ENCODE results near the gene PRAMEF14.
"Not testable (repeated sequence)": the region's sequence is repeated elsewhere in the genome, so short reads cannot be mapped to it uniquely, and the experiment has no call there.

The PRAMEF14 gene, protein sequence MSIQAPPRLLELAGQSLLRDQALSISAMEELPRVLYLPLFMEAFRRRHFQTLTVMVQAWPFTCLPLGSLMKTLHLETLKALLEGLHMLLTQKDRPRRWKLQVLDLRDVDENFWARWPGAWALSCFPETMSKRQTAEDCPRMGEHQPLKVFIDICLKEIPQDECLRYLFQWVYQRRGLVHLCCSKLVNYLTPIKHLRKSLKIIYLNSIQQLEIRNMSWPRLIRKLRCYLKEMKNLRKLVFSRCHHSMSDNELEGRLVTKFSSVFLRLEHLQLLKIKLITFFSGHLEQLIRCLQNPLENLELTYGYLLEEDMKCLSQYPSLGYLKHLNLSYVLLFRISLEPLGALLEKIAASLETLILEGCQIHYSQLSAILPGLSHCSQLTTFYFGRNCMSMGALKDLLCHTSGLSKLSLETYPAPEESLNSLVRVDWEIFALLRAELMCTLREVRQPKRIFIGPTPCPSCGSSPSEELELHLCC

DNA sequence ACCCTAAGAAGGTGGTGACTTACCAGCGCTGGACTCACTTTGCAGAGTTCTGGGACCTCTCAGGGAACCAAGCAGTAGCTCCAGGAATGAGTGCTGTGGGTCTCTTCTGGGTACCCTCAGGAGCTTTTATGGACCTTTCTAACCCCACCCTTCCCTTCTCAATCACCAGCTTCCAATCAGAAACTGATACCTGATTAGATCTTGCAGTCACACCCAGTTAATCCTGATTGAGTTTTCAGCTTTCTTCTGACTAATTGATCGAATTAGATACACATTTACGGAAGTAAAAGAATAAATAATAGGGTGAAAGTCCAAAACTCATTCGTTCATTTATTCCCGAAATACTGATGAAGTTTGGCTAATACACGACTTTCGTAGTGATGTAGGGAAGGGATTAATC lies at the start of gene PRAMEF14:
PRAMEF14 (minus strand) TSS at position 101 of the 400 bp plus-strand sequence. CDS start 1,820 bp downstream, outside the sequence.
- not testable (repeated sequence) for DNase-seq

DNA sequence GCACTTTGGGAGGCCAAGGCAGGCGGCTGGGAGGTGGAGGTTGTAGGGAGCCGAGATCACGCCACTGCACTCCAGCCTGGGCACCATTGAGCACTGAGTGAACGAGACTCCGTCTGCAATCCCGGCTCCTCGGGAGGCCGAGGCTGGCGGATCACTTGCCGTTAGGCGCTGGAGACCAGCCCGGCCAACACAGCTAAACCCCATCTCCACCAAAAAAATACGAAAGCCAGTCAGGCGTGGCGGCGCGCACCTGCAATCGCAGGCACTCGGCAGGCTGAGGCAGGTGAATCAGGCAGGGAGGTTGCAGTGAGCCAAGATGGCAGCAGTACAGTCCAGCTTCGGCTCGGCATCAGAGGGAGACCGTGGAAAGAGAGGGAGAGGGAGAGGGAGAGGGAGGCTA lies 48.4 kb upstream of the PRAMEF14 start:
- DNase-seq, result not testable (repeated sequence)

DNA sequence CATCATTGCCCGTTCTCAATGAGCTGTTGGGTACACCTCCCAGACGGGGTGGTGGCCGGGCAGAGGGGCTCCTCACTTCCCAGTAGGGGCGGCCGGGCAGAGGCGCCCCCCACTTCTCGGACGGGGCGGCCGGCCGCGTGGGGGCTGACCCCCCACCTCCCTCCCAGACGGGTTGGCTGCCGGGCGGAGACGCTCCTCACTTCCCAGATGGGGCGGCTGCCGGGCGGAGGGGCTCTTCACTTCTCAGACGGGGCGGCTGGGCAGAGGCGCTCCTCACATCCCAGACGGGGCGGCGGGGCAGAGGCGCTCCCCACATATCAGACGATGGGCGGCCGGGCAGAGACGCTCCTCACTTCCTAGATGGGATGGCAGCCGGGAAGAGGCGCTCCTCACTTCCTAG lies 47.8 kb upstream of the PRAMEF14 start:
- DNase-seq, result not testable (repeated sequence)

DNA sequence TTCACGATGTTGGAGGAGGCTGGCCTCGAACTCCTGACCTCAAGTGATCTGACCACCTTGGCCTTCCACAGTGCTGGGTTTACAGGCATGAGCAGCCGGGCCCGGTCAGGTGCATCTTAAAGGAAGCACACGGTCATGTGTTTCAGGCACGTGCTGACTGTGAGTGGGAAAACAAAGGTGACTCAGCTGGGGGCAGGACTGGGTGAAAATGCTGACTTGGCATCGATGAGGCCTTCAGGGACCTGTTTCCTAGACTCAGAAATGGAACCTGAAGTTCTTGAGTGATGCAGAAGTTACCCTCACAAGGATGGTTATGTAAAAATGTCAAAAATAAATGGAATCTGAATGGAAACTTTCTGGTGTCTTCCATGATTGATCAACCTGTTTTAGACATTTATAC lies 46.1 kb upstream of the PRAMEF14 start:
- DNase-seq, result not testable (repeated sequence)

DNA sequence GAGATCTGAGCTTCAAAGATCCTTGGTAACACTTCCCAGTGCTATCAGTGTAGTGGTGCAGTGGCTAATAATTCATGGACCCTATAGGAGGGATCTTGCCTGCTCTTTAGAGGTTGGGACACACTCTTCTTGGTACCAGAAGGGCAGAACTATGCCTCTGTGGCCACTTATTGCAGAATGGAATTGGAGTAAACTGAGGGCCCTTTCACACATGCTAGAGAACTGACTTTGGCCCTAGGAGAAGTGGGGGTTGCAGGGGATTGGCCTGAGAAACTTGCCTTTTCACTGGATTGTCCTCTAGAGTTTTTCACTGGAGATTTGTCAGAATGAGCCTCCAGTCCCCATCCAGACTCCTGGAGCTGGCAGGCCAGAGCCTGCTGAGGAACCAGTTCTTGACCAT lies 42.4 kb upstream of the PRAMEF14 start, which contains the start of gene PRAMEF17:
PRAMEF17 (plus strand) TSS at position 301 of the 400 bp plus-strand sequence; CDS start at position 327, 26 bp downstream.
- DNase-seq, result not testable (repeated sequence)

DNA sequence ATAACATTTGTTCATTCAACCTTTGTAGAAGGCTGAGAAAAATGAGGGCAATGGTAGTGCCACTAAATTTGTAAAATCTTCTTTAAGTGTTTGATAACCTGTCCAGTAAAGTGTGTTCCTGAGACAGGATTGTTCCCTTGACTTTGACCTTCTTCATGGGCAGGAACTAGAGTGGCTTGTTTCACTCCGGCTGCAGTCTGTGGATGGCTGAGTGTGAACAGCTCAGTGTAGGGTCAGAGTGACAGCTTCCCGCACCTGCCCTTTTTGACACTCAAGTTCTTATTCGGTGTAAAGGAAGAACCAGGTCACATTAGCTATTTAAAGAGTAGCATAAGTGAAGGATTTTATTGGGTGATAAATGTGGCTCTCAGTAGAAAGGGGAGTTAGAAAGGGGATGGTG lies 33.4 kb upstream of the PRAMEF14 start:
- not testable (repeated sequence) for DNase-seq

DNA sequence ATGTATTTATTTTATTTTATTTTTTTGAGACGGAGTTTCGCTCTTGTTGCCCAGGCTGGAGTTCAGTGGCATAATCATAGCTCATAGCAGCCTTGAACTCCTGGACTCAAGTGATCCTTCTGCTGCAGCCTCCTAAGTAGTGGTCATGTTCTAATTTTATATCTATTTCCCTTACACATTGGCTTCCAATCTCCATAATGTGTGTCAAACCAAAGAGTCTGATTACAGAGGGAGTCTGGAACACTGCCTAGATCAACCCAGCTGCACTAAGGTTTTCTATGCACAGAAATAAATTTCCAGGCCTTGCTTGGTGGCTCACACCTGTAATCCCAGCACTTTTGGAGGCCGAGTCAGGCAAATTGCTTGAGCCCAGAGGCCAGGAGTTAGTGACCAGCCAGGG lies 32.0 kb upstream of the PRAMEF14 start:
- not testable (repeated sequence) for DNase-seq

DNA sequence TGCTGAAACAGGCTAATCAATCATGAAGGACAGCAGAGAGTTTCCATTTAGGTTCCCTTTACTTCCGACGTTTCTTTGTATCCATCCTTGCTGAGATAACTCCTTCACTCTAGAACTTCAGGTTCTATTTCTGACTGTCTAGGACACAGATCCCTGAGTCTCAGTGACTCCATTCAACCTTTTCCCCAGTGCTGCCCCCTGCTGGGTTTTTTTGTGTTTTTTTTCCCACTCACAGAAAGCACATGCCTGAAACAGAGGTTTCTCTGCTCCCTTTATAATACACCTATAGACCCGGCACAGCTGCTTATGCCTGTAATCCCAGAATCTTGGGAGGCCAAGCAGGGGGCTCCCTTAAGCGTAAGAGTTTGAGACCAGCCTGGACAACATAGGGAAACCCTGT lies 21.6 kb upstream of the PRAMEF14 start:
- DNase-seq, result peak; percentile 55

DNA sequence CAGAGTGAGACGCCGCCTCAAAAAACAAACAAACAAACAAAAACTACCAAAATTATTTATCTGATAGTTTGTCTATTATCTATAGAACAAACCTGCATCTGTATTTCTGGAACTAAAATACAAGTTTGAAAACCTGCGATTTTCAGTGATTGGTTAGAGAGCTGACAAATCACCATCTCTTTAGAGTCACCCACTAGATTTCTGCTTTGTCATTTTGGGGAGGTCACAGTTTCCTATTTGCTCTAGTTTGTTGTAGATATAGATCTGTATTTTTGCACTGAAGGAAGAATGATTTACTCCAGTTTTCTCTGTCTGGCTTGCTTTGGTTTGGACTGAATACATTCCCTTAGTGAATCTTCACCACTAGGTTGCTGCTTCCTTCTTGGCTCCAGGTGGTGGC lies 19.6 kb upstream of the PRAMEF14 start:
- not testable (repeated sequence) for DNase-seq

DNA sequence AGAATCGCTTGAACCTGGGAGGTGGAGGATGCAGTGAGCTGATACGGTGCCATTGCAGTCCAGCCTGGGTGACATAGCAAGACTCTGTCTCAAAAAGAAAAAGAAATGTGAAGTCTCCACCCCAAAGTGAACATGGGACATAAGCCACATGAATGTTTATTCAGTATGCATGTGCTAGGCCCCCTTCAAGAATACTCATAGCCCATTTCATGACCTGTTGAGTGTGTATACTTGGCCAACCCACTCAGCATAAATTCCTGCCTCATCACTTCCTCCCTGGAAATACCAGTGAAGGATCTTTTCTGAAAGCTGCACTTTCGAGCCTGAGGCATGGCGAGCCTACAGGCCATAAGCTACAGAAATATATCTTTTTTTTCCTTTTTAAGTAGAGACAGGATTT lies 18.0 kb upstream of the PRAMEF14 start:
- DNase-seq, result not testable (repeated sequence)

DNA sequence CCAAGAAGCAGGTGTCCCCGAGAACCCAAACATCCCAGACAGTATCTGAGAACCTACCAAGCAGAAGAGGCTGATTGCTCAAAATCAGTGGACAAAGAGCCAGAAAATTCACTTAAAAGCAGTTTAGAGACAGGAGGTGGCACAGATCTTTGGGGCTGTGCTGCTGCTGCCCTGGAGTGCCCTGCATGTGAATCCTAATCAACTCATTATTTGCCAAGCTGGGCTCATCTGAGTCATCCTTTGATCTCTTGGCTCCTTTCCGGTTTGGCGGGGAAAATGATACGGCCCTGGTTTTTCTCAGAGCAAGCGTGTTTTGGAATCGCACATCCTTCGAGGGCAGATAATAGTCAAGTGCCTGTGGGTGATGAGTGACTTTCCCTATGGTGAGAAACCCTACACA lies 15.4 kb upstream of the PRAMEF14 start:
- DNase-seq, result not testable (repeated sequence)

DNA sequence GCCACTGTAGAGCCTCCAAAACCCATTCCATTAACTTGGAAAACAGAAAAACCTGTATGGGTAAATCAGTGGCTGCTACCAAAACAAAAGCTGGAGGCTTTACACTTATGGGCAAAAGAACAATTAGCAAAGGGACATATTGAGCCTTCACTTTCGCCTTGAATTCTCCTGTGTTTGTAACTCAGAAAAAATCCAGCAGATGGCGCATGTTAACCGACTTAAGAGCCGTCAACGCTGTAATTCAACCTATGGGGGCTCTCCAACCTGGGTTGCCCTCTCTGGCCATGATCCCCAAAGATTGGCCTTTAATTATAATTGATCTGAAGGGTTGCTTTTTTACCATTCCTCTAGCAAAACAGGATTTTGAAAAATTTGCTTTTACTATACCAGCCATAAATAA lies 9.8 kb upstream of the PRAMEF14 start:
- DNase-seq, result not testable (repeated sequence)

DNA sequence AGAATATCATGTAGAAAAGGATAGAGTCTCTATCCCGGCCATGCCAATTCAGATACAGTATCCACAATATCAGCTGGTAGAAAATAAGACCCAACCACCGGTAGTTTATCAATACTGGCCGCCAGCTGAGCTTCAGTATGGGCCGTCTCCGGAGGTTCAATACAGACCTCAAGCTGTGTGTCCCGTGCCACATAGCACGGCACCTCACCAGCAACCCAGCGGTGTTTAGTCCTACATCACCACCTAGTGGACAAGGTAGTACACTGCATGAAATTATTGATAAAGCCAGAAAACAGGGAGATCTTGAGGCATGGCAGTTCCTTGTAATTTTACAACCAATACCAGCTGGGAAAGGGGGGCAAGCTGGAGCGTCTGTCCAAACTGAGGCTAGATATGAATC lies 7.5 kb upstream of the PRAMEF14 start:
- DNase-seq, result not testable (repeated sequence)

DNA sequence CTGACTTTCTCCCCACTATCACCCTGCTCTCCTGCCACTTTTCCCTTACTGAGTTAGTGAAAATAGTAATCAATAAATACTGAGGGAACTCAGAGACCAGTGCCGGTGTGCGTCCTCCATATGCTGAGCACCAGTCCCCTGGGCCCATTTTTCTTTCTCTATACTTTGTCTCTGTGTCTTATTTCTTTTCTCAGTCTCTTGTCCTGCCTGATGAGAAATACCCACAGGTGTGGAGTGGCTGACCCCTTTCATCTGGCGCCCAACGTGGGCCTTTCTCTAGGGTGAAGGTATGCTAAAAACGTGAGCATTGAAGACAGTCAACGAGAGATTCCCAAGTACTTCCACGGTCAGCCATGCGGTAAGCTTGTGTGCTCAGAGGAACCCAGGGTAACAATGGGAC lies 6.5 kb upstream of the PRAMEF14 start:
- DNase-seq, result peak; percentile 12

DNA sequence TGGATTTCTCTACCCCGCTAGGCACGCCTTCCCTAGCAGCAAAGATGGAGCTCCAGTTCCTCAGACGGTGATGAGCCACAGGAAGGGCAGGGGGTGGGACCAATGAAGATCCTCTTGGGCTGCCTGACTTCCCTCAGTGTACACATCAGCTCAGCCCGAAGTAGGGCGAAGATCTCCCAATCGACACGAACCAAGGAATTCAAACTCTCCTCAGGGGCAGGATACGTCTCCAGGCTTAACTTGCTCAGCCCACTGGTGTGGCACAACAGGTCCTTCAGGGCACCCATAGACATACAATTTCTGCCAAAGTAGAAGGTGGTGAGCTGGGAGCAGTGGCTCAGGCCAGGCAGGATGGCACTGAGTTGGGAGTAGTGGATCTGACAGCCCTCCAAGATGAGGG lies 4.4 kb downstream of the PRAMEF14 start:
- DNase-seq, result not testable (repeated sequence)

DNA sequence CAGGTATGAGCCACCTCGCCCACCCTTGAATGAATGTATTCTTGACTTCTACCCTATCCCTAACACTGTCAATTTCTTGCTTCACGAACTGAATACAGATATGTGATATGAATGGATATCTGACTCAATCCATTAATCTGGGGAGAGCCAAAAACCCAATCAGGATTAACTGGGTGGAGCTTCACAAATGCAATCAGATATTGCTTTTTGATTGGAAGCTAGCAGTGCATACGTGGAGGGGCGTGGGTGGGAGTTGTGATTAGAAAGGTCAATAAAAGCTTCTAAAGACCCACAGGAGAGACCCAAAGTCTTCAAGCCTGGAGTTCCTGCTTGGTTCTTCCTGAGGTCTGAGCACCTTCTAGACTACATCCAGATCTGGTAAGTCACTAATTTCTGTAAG lies 31.7 kb downstream of the PRAMEF14 start, which contains the start of gene PRAMEF15:
PRAMEF15 (plus strand) TSS at position 301 of the 400 bp plus-strand sequence. CDS start 2,827 bp downstream, outside the sequence.
- not testable (repeated sequence) for DNase-seq

DNA sequence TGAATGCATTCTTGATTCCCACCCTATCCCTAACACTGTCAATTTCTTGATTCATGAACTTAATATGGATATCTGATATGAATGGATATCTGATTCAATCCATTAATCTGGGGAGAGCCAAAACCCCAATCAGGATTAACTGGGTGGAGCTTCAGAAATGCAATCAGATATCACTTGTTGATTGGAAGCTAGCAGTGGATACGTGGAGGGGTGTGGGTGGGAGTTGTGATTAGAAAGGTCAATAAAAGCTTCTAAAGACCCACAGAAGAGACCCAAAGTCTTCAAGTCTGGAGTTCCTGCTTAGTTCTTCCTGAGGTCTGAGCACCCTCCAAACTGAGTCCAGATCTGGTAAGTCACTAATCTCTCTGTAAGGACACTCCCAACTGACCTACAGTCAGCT lies 43.7 kb downstream of the PRAMEF14 start, which contains the start of gene PRAMEF33:
PRAMEF33 (plus strand) TSS at position 301 of the 400 bp plus-strand sequence. CDS start 2,416 bp downstream, outside the sequence.
- not testable (repeated sequence) for DNase-seq

DNA sequence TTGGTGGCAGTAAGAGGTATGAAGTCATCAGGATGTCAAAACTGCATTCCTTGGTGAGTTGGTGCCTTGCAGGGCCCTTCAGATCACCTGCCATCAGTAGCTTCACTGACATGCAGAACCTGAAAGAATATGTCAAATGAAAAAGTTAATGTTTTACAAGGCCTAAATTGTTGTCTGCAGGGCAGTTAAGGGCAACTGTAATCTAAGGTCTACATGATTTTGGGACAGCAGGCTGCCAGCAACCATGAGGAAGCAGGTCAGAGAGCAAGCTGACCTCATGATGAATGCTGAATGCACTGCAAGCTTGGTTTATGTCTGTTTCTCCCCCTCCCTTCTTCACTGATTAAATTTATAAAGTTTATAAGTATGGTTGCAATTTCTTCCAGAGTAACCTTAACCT lies 44.7 kb downstream of the PRAMEF14 start:
- not testable (repeated sequence) for DNase-seq

DNA sequence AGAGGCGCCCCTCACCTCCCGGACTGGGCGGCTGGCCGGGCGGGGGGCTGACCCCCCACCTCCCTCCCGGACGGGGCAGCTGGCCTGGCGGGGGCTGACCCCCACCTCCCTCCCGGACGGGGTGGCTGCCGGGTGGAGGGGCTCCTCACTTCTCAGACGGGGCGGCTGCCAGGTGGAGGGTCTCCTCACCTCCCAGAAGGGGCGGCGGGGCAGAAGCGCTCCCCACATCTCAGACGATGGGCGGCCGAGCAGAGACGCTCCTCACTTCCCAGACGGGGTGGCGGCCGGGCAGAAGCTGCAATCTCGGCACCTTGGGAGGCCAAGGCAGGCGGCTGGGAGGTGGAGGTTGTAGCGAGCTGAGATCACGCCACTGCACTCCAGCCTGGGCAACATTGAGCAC lies 48.2 kb downstream of the PRAMEF14 start:
- not testable (repeated sequence) for DNase-seq

DNA sequence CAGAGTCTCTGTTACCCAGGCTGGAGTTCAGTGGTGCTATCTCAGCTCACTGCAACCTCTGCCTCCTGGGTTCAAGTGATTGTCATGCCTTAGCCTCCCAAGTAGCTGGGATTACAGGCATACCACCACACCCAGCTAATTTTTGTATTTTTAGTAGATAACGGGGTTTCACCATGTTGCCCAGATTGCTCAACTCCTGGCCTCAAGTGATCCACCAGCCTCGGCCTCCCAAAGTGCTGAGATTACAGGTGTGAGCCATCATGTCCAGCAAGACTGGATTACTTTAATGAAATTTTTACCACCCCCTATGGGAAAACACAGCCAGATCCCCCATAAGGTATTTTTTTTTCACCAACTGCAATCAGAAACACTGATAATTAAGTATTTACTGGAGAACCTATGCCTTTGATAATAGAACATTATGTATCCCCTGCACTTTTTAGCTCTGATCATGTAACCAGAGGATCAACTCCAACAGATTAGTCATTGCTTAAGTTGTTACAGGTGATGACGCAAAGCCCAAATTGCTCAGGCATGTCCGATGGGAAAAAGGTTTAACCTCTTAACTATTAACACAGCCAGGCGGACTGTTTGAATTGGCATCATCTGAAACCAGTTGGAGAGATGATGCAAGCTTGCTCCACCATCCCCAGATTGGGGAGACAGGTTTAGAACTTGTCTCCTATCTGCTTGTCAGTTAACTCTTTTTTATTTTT lies 49.6 kb downstream of the PRAMEF14 start:
- not testable (repeated sequence) for DNase-seq
